Spleen (tissue), 11 donors: ENCODE results near the gene BANP. TPM values are rescaled to one million over a fixed set of nuclear protein-coding genes. Genes with fewer than 3 reads are reported as not detected.

Experiments used
- DNase-seq: peaks from one replicate; pipeline ENCODE4 v3.0.0-alpha.2; 2020
- H3K27ac ChIP-seq, 8 donors: fragments of 200-600 bp; sonication (generic) in 7 of 8; 1 replicate in 4 of 8; 2 replicates in 4 of 8; pipeline versions ENCODE4 v1.5.0 to v1.8.0; 2016 to 2021; ENCODE audit warnings: inconsistent platforms in 4 of 8, mild to moderate bottlenecking in 4 of 8, moderate library complexity in 1 of 8
- H3K27me3 ChIP-seq, 7 donors: fragments of 200-600 bp; sonication (generic) in 6 of 7; replicated peaks in 1 of 7; 1 replicate in 4 of 7; 2 replicates in 3 of 7; pipeline versions ENCODE4 v1.5.0 to v1.8.0; 2016 to 2021; ENCODE audit warnings: inconsistent platforms in 3 of 7, mild to moderate bottlenecking in 1 of 7
- H3K36me3 ChIP-seq, 6 donors: fragments of 200-600 bp; sonication (generic) in 5 of 6; 1 replicate in 4 of 6; 2 replicates in 2 of 6; pipeline versions ENCODE4 v1.5.0 to v1.8.0; 2016 to 2021; ENCODE audit warnings: inconsistent platforms in 2 of 6
- H3K4me1 ChIP-seq, 6 donors: fragments of 200-600 bp; sonication (generic) in 5 of 6; 1 replicate in 3 of 6; 2 replicates in 3 of 6; pipeline versions ENCODE4 v1.5.0 to v1.8.0; 2016 to 2021; ENCODE audit warnings: inconsistent platforms in 3 of 6
- H3K4me3 ChIP-seq, 8 donors: fragments of 200-600 bp; sonication (generic) in 7 of 8; 1 replicate in 4 of 8; 2 replicates in 4 of 8; pipeline versions ENCODE4 v1.5.0 to v1.8.0; 2016 to 2021; ENCODE audit warnings: inconsistent platforms in 4 of 8, mild to moderate bottlenecking in 4 of 8, moderate library complexity in 2 of 8
- H3K9me3 ChIP-seq, 8 donors: fragments of 200-600 bp; sonication (generic) in 7 of 8; 1 replicate in 4 of 8; 2 replicates in 4 of 8; pipeline versions ENCODE4 v1.5.0 to v1.8.0; 2016 to 2021; ENCODE audit warnings: inconsistent platforms in 4 of 8
- CTCF ChIP-seq, 11 experiments: fragments of 200-600 bp in 7 of 11; fragments of 450-650 bp in 4 of 11; sonication (generic) in 4 of 11; IDR thresholded peaks in 8 of 11; conservative IDR thresholded peaks in 3 of 11; 1 replicate in 7 of 11; 2 replicates in 4 of 11; pipeline versions ENCODE4 v1.4.0 to v1.8.0; 2016 to 2021; ENCODE audit warnings: antibody characterized with exemption in 11 of 11, inconsistent platforms in 4 of 11, mild to moderate bottlenecking in 1 of 11
- POLR2A ChIP-seq, 3 donors: fragments of 450-650 bp; IDR thresholded peaks; one replicate each; pipeline ENCODE4 v1.5.1; 2017; ENCODE audit warnings: antibody characterized with exemption in 3 of 3, mild to moderate bottlenecking in 1 of 3
- POLR2AphosphoS5 ChIP-seq, 3 donors: sonication (generic); formaldehyde crosslinking; IDR thresholded peaks; one replicate each; pipeline ENCODE4 v1.5.1; 2017; ENCODE audit warnings: antibody characterized with exemption in 3 of 3
- WGBS, 5 donors: extraction: QIAGEN DNeasy Blood & Tissue Kit in 3 of 5; methylation state at CpG; one replicate each; pipeline versions ENCODE4 v1.1.5 to v1.1.7; 2013 to 2018; 5-methylcytosine and 5-hydroxymethylcytosine counted together
- intact Hi-C: fragments of 100-400 bp; cut with DNase I; formaldehyde crosslinking; loops from one replicate; pipeline ENCODE4 v1.15.0; 2023; ENCODE audit warnings: low total_unique reads
- polyA plus RNA-seq, 3 donors: library from polyadenylated mRNA; stranded (reverse); fragments of 200-250 nt; gene quantifications; one replicate each; pipeline ENCODE4 v1.2.1, GENCODE V29; 2013
- total RNA-seq, 7 donors: library from RNA; depleted of rRNA in 3 of 7; stranded (reverse); fragments of >200 nt in 3 of 7; fragmentation: NEBNext Ultra II Directional in 4 of 7; extraction: Animal tissue kit (Norgen Biotek cat#: 25700) in 4 of 7; gene quantifications; one replicate each; pipeline versions ENCODE4 v1.1.0 to v1.2.1, GENCODE V29; 2016 to 2021
- donor health status: healthy with polysubstance abuse.
- donor health status: DM: no; HTN: no; CAD: no; lungs with moderate emphysema.
- donor health status: DM: no; HTN: no; CAD: no.
- donor health status: Bipolar disorder and iron deficiency.
- donor health status: healthy.
- donor health status: DM: no; HTN: no; CAD: no.
- donor health status: DM: yes; HTN: yes; CAD: no.

BANP gene
- total and polyA plus RNA-seq, 10 donors: 15.9 to 57.1 (median 42.7) TPM

- Histone ChIP-seq H3K36me3 (peaks cover 0 to 82% (median 33%) of the 10 kb centered on the region in 6 donors), H3K9me3 (no peaks in the 10 kb centered on the region), H3K4me3 (no peak overlapping the region), H3K27me3 (no peaks in the 10 kb centered on the region), H3K4me1 (peaks cover 0 to 23% (median 7%) of the 10 kb centered on the region in 6 donors), H3K27ac (no peak overlapping the region)
- intact Hi-C loops: no loop called here
- no peak for DNase-seq
- no peak for TF ChIP-seq POLR2A (IDR thresholded peaks at IDR 0.05)
- peak in 1 of 3 donors; percentile 15 for TF ChIP-seq POLR2AphosphoS5 (IDR thresholded peaks at IDR 0.05)
- WGBS, 5 donors: 88 to 94% (median 92%) methylated on average over 16 of the region's 16 CpGs
Measured at GRCh38 chr16:88004391-88004790, 53.2 kb downstream of the BANP start.

- H3K9me3 ChIP-seq: no peaks in the 10 kb centered on the region
- TF ChIP-seq POLR2A (IDR thresholded peaks at IDR 0.05) (no peak), CTCF (IDR thresholded peaks at IDR 0.05 in 8 of 11, conservative IDR thresholded peaks at IDR 0.05 in 3 of 11) (peak in 4 of 11 experiments; percentile 20 to 36 (median 31))
- peaks cover 0 to 24% (median 7%) of the 10 kb centered on the region in 6 donors for H3K4me1 ChIP-seq
- 44 to 58% (median 50%) methylated on average over 9 of the region's 9 CpGs for WGBS, 5 donors
- H3K4me3 ChIP-seq: no peak overlapping the region
- intact Hi-C loops: no loop called here
- no peak for DNase-seq
- H3K27me3 ChIP-seq: no peaks in the 10 kb centered on the region
- peaks cover 0 to 90% (median 35%) of the 10 kb centered on the region in 6 donors for H3K36me3 ChIP-seq
- peak overlapping the region in 2 of 8 donors; percentile 25 to 26 for H3K27ac ChIP-seq
Measured at GRCh38 chr16:88005181-88005581, 53.9 kb downstream of the BANP start.

GRCh38 chr16:88005968-88006367 is 54.7 kb downstream of the BANP start:
- peak overlapping the region in 1 of 8 donors; percentile 26 for H3K27ac ChIP-seq
- 91 to 97% (median 95%) methylated on average over 25 of the region's 25 CpGs for WGBS, 5 donors
- intact Hi-C loops: no loop called here
- DNase-seq: no peak
- H3K36me3 ChIP-seq: peaks cover 0 to 98% (median 42%) of the 10 kb centered on the region in 6 donors
- TF ChIP-seq CTCF (IDR thresholded peaks at IDR 0.05 in 8 of 11, conservative IDR thresholded peaks at IDR 0.05 in 3 of 11) (no peak), POLR2AphosphoS5 (IDR thresholded peaks at IDR 0.05) (no peak), POLR2A (IDR thresholded peaks at IDR 0.05) (no peak)
- peaks cover 0 to 24% (median 7%) of the 10 kb centered on the region in 6 donors for H3K4me1 ChIP-seq
- no peak overlapping the region for H3K4me3 ChIP-seq
- no peaks in the 10 kb centered on the region for H3K27me3 ChIP-seq
- no peaks in the 10 kb centered on the region for H3K9me3 ChIP-seq

- H3K4me1 ChIP-seq: peaks cover 0 to 24% (median 7%) of the 10 kb centered on the region in 6 donors
- WGBS, 5 donors: 87 to 91% (median 89%) methylated on average over 10 of the region's 10 CpGs
- no peak for TF ChIP-seq POLR2AphosphoS5 (IDR thresholded peaks at IDR 0.05)
- TF ChIP-seq CTCF (IDR thresholded peaks at IDR 0.05 in 8 of 11, conservative IDR thresholded peaks at IDR 0.05 in 3 of 11): no peak
- TF ChIP-seq POLR2A (IDR thresholded peaks at IDR 0.05): no peak
- intact Hi-C loops: no loop called here
- H3K36me3 ChIP-seq: peaks cover 0 to 98% (median 43%) of the 10 kb centered on the region in 6 donors
- no peaks in the 10 kb centered on the region for H3K9me3 ChIP-seq
- no peak overlapping the region for H3K27ac ChIP-seq
- no peaks in the 10 kb centered on the region for H3K27me3 ChIP-seq
- no peak for DNase-seq
- no peak overlapping the region for H3K4me3 ChIP-seq
Measured at GRCh38 chr16:88007321-88007731, 56.1 kb downstream of the BANP start.
